GM12872 (cell line): Measurements from ENCODE around the gene GRB2.

Experiments used
- CTCF ChIP-seq: IDR thresholded peaks from 3 replicates; pipeline ENCODE4 v1.5.1; 2011; ENCODE audit warnings: low read depth, mild to moderate bottlenecking, low read length, moderate library complexity; ENCODE audit not compliant: insufficient read depth

The GRB2 gene

GRCh38 chr17:75405365-75406221, at the start of gene GRB2:
TSS of gene GRB2 (minus strand) at chr17:75405678. CDS start at chr17:75393628, 12,050 bp downstream.
- TF ChIP-seq CTCF: no peak

DNA sequence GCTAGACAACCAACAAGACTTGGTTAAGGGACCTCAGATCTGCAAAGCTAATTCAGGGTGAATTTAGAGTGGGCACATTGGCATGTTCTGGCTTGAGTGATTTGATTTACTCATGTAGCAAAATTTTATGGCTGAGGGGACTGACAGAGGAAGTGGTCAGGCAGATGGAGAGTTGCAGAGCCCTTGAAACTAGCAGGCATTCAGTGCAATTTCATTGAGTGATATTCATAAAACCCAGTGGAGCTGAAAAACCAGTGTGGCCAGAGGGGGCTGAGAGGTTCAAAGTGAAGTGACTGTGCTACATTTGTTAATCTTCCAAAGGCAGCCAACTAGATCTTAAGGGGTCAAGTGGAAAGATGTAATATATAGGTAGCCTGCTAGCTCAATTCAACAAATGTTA, 48.7 kb upstream of the GRB2 start:
- TF ChIP-seq CTCF: no peak

GRCh38 chr17:75450270-75450669, 44.8 kb upstream of the GRB2 start:
- no peak for TF ChIP-seq CTCF

- TF ChIP-seq CTCF: no peak
Measured at GRCh38 chr17:75447951-75448856, 42.7 kb upstream of the GRB2 start.

DNA sequence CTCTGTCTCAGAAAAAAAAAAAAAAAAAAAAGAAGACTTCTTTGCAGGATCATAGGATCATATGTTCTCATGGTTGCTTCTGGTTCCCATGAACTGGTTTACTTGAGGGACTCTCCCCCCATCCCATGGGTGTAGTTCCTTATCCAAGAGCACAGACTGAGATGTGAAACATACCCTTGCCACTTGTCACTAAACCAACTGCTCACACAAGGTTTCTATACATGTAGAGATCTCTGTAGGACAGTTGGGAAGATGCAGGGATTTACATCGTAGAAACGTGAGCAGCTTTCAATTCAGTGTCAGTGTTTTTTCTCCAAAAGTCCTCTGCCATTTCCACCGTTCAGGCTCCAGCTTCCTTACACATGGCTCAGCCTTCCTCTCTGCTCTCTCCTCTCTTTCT, 39.8 kb upstream of the GRB2 start:
- TF ChIP-seq CTCF: no peak

DNA sequence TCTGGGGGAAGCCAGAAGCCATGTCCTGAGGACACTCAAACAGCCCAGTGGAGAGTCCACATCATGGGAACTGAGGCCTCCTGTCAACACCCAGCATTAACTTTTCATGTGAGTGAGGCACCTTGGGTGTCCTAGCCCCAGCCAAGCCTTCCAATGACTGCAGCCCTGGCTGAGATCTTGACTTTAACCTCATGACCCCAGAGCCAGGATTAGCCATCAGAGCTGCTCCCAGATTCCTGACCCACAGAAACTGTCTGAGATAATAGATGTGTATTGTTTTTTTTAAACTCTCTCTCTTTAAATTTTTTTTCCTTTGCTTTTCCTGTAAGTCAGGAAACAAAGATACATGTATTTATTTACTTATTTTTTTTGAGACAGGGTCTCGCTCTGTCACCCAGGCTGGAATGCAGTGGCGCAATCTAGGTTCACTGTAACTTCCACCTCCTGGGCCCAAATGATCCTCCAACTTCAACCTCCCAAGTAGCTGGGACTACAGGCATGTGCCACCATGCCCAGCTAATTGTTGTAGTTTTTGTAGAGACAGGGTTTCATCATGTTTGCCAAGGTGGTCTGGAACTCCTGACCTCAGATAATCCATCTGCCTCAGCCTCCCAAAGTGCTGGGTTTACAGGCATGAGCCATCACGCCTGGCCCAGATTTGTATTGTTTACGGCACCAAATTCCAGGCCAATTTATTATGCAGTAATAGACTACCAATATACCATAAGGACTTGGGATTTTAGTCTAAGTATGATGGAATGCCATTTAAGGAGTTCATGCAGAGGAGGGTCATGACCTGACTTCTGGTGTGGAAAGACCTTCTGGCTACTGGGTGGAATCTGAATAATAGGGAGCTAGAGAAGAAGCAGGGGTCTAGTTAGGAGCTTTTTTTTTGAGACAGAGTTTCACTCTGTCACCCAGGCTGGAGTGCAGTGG, 37.0 kb upstream of the GRB2 start:
- no peak for TF ChIP-seq CTCF
